ENCODE results near the gene FLT4.

FLT4 gene

DNA sequence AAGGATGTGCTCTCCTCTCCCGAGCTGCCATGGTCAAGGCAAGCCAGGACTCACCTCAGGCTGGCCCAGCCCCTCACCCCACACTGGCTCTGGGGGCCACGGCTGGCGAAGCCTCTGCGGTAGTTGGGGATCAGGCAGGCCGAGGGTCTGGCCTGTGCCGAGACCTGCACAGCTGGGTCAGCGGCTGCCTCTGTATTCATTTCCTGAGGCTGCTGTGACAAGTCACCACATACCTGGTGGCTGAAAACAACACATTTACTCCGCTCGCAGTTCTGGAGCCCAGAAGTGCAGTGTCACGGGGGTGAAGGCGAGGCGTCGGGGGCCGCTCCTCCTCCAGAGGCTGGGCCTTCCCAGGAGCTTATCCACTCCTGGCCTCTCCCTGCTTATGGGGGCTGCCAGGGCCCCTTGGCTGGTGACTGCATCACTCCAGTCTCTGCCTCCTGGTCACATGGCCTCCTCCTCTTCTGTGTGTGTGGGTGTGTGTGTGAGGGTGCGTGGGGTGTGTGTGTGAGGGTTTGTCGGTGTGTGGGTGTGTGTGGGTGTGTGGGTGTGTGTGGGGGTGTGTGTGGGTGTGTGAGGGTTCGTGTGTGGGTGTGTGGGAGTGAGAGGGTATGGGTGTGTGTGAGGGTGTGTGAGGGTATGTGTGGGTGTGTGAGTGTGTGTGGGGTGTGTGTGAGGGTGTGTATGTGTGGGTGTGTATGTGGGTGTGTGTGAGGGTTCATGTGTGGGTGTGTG is 54.9 kb downstream of the FLT4 start:
- Histone ChIP-seq H3K4me3 (replicated peaks; ENCODE audit: low read depth, low read length) (no peak overlapping the region), H3K27me3 (replicated peaks; ENCODE audit: control insufficient read depth, insufficient read depth, low read length) (no peaks in the 10 kb centered on the region), H3K36me3 (ENCODE audit: control insufficient read depth, insufficient read depth, low read length) (no peaks in the 10 kb centered on the region)
- TF ChIP-seq, protein P1, sequence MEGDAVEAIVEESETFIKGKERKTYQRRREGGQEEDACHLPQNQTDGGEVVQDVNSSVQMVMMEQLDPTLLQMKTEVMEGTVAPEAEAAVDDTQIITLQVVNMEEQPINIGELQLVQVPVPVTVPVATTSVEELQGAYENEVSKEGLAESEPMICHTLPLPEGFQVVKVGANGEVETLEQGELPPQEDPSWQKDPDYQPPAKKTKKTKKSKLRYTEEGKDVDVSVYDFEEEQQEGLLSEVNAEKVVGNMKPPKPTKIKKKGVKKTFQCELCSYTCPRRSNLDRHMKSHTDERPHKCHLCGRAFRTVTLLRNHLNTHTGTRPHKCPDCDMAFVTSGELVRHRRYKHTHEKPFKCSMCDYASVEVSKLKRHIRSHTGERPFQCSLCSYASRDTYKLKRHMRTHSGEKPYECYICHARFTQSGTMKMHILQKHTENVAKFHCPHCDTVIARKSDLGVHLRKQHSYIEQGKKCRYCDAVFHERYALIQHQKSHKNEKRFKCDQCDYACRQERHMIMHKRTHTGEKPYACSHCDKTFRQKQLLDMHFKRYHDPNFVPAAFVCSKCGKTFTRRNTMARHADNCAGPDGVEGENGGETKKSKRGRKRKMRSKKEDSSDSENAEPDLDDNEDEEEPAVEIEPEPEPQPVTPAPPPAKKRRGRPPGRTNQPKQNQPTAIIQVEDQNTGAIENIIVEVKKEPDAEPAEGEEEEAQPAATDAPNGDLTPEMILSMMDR (IDR thresholded peaks at IDR 0.05; ENCODE audit: insufficient read depth, low read length, poor library complexity, severe bottlenecking) = no peak
- DNase-seq (ENCODE audit: extremely low read depth, insufficient read length) = no peak

DNA sequence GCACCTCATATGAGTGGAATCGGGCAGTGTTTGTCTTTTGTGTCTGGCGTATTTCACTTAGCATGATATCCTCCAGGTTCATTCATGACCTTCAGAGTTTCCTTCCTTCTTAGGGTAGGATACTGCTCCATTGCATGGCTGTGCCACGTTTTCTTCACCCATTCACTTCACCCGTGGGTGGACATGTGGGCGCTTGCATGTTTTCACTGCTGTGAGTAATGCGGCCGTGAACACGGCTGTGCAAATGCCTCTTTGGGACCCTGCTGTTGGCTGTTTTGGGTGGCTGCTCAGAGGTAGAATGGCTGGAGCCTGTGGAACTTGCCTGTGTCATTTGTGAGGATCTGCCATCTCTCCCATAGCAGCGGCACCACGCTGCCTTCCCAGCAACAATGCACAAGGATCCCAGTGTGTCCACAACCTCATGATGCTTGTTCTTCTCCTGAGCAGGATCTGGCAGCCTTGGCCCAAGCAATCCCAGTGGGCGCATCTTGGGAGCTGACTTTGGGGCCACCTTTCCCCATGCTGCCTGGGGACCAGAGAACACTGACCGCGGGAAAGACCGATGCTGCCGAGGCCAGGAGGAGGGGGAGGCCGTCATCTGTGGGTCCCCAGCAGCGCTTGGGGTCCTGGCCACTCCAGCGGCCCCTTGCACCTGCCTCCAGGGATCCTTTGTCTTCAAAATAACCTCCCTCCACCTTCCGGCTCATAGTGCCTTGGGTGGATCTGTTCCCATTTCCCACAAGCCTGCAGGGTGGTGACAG is 55.8 kb downstream of the FLT4 start:
- TF ChIP-seq, protein P1 (IDR thresholded peaks at IDR 0.05; ENCODE audit: insufficient read depth, low read length, poor library complexity, severe bottlenecking) = no peak
- no peaks in the 10 kb centered on the region for H3K27me3 ChIP-seq (replicated peaks; ENCODE audit: control insufficient read depth, insufficient read depth, low read length)
- H3K36me3 ChIP-seq (ENCODE audit: control insufficient read depth, insufficient read depth, low read length) = no peaks in the 10 kb centered on the region
- H3K4me3 ChIP-seq (replicated peaks; ENCODE audit: low read depth, low read length) = no peak overlapping the region
- no peak for DNase-seq (ENCODE audit: extremely low read depth, insufficient read length)

DNA sequence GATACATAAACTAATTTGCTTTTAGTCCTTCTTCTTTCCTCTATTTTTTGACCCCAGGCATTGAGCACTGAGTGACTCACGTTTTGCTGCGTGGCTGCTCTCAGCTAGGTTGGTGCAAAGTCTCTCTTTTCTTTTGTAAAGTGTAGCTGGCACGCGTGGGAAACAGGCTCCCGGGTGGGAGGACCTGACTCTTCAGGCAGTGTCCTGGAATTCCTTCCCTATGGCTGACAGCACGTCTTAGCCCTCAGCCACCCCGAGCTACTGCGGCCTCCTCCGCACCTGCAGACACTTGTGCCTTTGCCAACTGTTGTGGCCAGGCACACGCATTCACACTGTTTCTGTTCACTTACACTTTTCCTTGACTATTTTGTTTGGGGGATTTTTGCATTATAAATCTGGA is 57.2 kb downstream of the FLT4 start:
- TF ChIP-seq, protein P1 (IDR thresholded peaks at IDR 0.05; ENCODE audit: insufficient read depth, low read length, poor library complexity, severe bottlenecking) = no peak
- Histone ChIP-seq H3K4me3 (replicated peaks; ENCODE audit: low read depth, low read length) (no peak overlapping the region), H3K27me3 (replicated peaks; ENCODE audit: control insufficient read depth, insufficient read depth, low read length) (no peaks in the 10 kb centered on the region), H3K36me3 (ENCODE audit: control insufficient read depth, insufficient read depth, low read length) (no peaks in the 10 kb centered on the region)
- no peak for DNase-seq (ENCODE audit: extremely low read depth, insufficient read length)

DNA sequence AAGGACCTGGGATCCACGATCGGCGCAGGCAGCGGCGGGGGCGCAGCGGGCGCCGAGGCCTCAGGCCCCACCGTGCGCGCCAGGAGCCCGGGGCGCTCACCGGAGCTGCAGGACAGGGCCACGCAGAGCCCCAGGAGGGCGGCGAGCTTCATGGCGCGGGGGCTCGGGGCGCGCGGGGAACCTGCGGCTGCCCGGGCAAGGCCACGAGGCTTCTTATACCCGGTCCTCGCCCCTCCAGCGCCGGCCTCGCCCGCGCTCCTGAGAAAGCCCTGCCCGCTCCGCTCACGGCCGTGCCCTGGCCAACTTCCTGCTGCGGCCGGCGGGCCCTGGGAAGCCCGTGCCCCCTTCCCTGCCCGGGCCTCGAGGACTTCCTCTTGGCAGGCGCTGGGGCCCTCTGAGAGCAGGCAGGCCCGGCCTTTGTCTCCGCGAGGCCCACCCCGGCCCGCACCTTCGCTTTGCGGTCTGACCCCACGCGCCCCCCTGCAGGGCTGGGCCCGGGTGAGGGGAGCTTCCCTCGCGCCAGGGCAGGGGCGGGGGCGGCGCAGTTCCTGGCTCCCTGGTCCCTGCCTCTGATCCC is 58.0 kb downstream of the FLT4 start, which contains the start of gene SCGB3A1:
SCGB3A1 (minus strand) TSS at position 189 of the 577 bp plus-strand sequence; CDS start at position 152, 37 bp downstream.
- TF ChIP-seq, protein P1 (IDR thresholded peaks at IDR 0.05; ENCODE audit: insufficient read depth, low read length, poor library complexity, severe bottlenecking) = no peak
- peak within 1 kb of the TSS; percentile 24 for H3K4me3 ChIP-seq (replicated peaks; ENCODE audit: low read depth, low read length)
- no peaks in the 10 kb centered on the region for H3K27me3 ChIP-seq (replicated peaks; ENCODE audit: control insufficient read depth, insufficient read depth, low read length)
- no peak for DNase-seq (ENCODE audit: extremely low read depth, insufficient read length)
- H3K36me3 ChIP-seq (ENCODE audit: control insufficient read depth, insufficient read depth, low read length) = no peaks in the 10 kb centered on the region

DNA sequence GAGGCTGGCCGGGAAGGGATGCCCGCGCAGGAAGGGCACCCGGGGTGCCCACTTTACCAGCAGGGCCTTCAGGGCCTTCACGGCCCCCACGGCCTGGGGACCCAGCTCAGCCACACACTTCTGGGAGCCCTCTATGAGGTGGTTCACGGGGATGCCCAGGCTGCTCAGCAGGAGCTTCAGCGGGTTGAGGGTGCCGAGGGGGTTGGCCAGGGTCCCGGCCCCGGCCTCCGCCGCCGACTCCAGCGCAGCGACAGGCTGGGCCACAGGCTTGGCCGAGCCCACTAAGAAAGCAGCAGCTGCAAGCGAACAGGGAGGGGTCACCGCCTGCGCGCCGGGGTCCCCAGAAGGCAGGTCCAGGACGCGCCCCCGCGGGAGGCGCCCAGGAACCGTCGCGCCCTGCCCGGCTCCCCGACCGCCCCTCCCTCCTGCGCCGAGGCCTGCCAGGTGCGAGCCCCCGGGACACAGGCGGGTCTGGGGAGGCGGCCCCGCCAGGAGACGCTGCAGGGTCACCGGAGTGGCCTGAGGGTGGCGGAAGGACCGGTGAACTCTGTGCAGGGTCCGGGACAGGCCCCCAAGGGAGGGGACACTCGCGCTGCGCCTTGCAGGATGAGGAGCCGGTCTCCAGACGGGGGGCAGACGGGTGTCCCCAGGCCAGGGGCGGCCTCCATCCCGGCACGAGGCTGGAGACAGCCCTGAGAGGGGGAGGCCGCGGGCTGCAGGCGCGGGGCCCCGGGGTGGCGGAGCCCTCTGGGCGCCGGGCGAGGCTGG is 58.7 kb downstream of the FLT4 start:
- no peak for DNase-seq (ENCODE audit: extremely low read depth, insufficient read length)
- peak overlapping the region; percentile 24 for H3K4me3 ChIP-seq (replicated peaks; ENCODE audit: low read depth, low read length)
- H3K36me3 ChIP-seq (ENCODE audit: control insufficient read depth, insufficient read depth, low read length) = no peaks in the 10 kb centered on the region
- H3K27me3 ChIP-seq (replicated peaks; ENCODE audit: control insufficient read depth, insufficient read depth, low read length) = no peaks in the 10 kb centered on the region
- TF ChIP-seq, protein P1 (IDR thresholded peaks at IDR 0.05; ENCODE audit: insufficient read depth, low read length, poor library complexity, severe bottlenecking) = no peak
